Activated T-helper 1 cell treated with anti-CD3 and anti-CD28 coated beads, Interleukin-12 subunit alpha, Interleukin-12 subunit beta, Interleukin-2, Interleukin-4 antibody, amounts not matched to agents 30 ng/mL and 10 ng/mL and 1 ng/mL, durations not matched to agents 14 hours and 24 hours and 36 hours (primary cell): ENCODE data around the gene CAMKMT. TPM values are rescaled to one million over a fixed set of nuclear protein-coding genes. Genes with fewer than 3 reads are reported as not detected.

ENCODE experiments used
- DNase-seq: peaks from one replicate; pipeline ENCODE4 v3.0.0; 2021; ENCODE audit warnings: low spot score
- H3K27ac Mint-ChIP-seq: one replicate; pipeline ENCODE4 v1.8.0; 2021; ENCODE audit warnings: mild to moderate bottlenecking, mixed read lengths
- H3K27me3 Mint-ChIP-seq: one replicate; pipeline ENCODE4 v1.8.0; 2022; ENCODE audit warnings: mild to moderate bottlenecking, moderate library complexity, mixed read lengths; ENCODE audit not compliant: insufficient read depth
- H3K36me3 Mint-ChIP-seq: one replicate; pipeline ENCODE4 v1.8.0; 2021; ENCODE audit warnings: low read depth, mixed read lengths
- H3K4me1 Mint-ChIP-seq: one replicate; pipeline ENCODE4 v1.8.0; 2021; ENCODE audit warnings: low read depth, mixed read lengths
- H3K4me3 Mint-ChIP-seq: one replicate; pipeline ENCODE4 v1.8.0; 2021; ENCODE audit warnings: mild to moderate bottlenecking, moderate library complexity, mixed read lengths
- H3K9me3 Mint-ChIP-seq: one replicate; pipeline ENCODE4 v1.8.0; 2021; ENCODE audit warnings: mixed read lengths
- intact Hi-C: fragments of 100-400 bp; cut with micrococcal nuclease; formaldehyde crosslinking; loops from one replicate; pipeline ENCODE4 v1.15.1; 2024
- total RNA-seq: library from RNA; stranded (reverse); gene quantifications from 2 replicates; pipeline ENCODE4 v1.2.3, GENCODE V29; 2022

Gene CAMKMT
- total RNA-seq, 1 donor from 2014 or later, result 14.2 TPM

DNA sequence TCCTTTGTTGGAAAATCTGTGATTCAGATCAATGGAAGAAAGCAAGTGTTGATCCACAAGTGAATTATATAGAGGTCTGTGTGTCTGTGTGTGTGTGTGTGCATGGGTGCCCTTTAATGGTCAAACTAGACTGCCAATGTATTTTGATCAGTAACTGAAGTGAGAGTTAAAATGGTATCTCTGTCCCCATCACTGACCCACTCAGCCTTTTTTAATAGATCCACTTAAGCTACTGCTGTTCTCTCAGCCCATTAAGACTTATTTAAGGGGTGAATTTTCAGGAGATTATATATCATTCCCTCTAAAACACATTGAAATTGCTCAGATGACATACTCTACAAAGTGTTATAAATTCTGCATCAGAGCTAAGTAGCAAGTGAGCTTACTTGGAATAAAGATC is 386.0 kb downstream of the CAMKMT start:
- intact Hi-C loops, result no loop called here
- Mint-ChIP-seq H3K27me3 (no peaks in the 10 kb centered on the region), H3K4me3 (no peak overlapping the region), H3K36me3 (no peaks in the 10 kb centered on the region), H3K9me3 (no peaks in the 10 kb centered on the region), H3K4me1 (no peaks in the 10 kb centered on the region), H3K27ac (no peak overlapping the region)
- DNase-seq, result no peak

DNA sequence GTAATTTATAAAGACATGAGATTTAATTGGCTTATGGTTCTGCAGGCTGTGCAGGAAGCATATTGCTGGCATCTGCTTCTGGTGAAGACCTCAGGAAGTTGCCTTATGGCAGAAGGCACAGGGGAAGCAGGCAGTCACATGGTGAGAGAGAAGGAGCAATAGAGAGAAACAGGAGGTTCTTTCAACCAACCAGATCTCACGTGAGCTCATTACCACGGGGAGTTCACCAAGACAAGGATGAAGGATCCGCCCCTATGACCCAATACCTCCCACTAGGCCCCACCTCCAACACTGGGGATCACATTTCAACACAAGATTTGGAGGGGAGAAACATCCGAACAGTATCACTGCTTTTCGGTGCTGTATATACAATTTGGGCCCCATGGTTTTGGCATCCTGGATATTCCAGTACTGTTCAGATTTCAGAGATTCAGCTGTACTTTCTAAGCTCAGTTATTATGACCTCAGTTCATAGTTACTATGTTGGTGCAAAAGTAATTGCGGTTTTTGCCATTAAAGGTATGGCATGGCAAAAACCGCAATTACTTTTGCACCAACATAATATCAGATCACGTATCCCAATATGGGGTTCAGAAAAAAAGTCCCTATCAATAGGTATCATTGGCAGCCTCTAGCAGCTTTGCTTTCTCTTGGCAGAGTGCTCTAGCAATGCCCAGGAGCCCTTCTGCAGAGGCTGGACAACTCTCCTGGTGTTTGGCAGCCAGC is 390.2 kb downstream of the CAMKMT start:
- Mint-ChIP-seq H3K27me3 (no peaks in the 10 kb centered on the region), H3K36me3 (no peaks in the 10 kb centered on the region), H3K4me1 (peaks cover 5% of the 10 kb centered on the region), H3K9me3 (no peaks in the 10 kb centered on the region), H3K27ac (no peak overlapping the region), H3K4me3 (no peak overlapping the region)
- DNase-seq, result no peak
- intact Hi-C loops, result no loop called here

DNA sequence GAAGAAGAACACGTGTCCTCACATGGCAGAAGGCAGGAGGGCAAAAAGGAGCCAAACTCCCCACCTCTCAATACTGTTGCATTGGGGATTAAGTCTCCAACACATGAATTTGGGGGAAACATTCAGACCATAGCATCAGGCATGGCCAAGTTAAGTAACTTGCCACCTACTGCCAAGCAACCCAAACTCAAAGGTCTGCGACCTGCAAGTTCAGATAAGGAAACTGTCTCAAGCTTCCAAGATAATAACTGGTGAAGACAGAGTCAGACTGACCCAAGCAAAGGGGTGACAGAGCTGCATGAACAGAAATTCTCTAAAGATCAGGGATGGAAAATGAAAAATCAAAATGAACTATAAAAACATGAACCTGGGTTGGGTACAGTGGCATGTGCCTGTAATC is 391.0 kb downstream of the CAMKMT start:
- no peaks in the 10 kb centered on the region for H3K9me3 Mint-ChIP-seq
- no peak for DNase-seq
- peaks cover 5% of the 10 kb centered on the region for H3K4me1 Mint-ChIP-seq
- H3K4me3 Mint-ChIP-seq, result no peak overlapping the region
- H3K27me3 Mint-ChIP-seq, result no peaks in the 10 kb centered on the region
- no peak overlapping the region for H3K27ac Mint-ChIP-seq
- intact Hi-C loops, result no loop called here
- no peaks in the 10 kb centered on the region for H3K36me3 Mint-ChIP-seq

DNA sequence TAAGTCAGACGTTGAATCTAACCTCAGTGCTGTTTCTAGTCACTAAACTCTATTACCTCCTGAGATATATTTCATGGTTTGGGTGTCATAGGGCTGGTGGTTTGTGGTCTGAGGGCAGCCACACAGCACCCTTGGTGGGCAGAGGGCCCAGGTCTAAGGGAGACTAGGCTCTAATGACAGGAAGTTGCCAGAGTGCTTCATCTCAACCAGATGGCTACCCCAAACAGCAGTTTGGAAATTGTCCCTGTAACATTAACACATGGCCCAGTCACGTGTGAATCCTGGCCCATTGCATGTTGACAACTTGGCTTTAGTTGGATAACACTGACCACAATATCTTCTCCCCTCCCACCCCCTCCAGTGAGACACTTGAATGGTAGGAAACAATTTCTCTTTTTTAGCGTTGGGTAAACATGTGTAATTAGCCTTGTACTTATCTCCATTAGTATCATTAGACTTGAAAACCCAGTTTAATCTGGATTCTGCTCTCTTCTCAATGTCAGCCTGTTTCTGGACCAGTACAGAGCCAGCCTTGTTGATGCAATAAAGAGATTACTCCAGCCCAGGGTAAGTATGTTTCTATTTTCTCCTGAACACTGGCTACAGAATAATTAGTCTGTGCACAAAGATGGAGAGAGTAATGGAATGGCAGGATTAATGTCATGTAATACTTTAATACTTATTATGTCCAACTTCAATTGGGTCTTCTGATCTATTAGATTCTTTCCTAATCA is 392.0 kb downstream of the CAMKMT start:
- Mint-ChIP-seq H3K9me3 (no peaks in the 10 kb centered on the region), H3K4me1 (peaks cover 5% of the 10 kb centered on the region), H3K4me3 (no peak overlapping the region), H3K36me3 (no peaks in the 10 kb centered on the region), H3K27me3 (peaks cover 1% of the 10 kb centered on the region), H3K27ac (no peak overlapping the region)
- no peak for DNase-seq
- intact Hi-C loops, result no loop called here

DNA sequence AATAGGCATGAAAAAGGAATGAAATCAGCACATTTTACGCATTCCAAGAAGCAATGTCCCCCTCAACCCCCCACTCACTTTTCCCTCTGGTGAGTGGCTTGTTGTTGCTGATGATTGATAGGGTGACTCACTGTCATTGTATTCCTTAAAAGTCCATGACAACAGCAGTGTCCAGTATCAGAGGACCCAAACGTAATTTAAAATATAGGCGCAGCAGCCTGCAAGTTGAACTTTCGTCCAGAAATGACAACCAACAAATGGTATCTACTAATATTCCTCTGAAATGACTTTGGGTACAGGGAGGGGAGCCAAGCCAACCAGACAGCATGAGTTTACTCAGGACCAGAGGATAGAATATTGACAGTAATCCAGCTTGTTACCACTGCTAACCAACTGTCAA is 396.8 kb downstream of the CAMKMT start:
- DNase-seq, result no peak
- Mint-ChIP-seq H3K9me3 (no peaks in the 10 kb centered on the region), H3K4me3 (no peak overlapping the region), H3K27ac (no peak overlapping the region), H3K36me3 (no peaks in the 10 kb centered on the region), H3K4me1 (peaks cover 4% of the 10 kb centered on the region), H3K27me3 (peaks cover 5% of the 10 kb centered on the region)
- intact Hi-C loops, result no loop called here

DNA sequence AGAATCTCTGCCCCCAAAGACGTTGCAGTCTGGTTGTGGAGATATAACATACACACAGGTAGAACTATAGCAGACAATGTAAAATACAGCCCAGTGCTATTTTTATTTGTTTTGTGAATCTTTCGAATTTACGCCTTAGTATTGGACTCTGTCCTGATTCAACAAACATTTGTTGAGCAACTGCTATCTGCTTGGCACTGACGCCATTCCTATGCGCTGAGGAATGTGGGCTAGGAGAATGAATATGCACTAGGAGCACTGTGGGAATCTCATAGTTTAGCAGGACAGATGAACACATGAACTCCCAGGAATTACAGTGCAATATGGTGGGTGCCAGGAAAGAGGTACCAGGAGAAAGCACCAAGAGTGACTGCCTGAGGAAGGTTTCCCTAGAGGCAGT is 398.1 kb downstream of the CAMKMT start:
- DNase-seq, result no peak
- Mint-ChIP-seq H3K4me1 (peaks cover 3% of the 10 kb centered on the region), H3K27me3 (peaks cover 9% of the 10 kb centered on the region), H3K27ac (no peak overlapping the region), H3K9me3 (no peaks in the 10 kb centered on the region), H3K36me3 (no peaks in the 10 kb centered on the region), H3K4me3 (no peak overlapping the region)
- intact Hi-C loops, result no loop called here

DNA sequence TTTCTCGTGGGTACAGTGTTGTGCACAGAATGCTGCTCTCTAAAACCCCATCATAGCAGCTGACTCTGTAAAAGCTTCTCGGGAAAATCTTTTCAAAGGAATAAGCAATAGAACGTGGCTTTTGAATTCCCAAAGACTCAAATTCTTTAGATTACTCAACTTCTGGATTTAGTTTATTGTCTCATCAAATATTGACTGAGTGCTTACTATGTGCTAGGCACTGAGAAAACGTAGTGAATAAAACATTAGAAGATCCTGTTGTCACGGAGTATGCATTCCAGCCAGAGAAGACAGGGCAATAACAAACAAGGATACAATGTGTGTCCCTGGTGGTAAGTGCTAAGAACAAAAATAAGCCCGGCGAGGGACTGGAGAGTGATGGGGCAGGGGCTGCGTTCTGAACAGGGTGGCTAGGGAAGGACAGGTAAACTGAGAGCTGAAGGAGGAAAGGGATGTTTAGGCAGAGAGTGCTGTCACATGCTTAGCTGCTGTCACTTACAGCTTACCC is 401.6 kb downstream of the CAMKMT start:
- Mint-ChIP-seq H3K36me3 (no peaks in the 10 kb centered on the region), H3K27me3 (peaks cover 23% of the 10 kb centered on the region), H3K4me1 (peaks cover 3% of the 10 kb centered on the region), H3K27ac (no peak overlapping the region), H3K4me3 (no peak overlapping the region), H3K9me3 (no peaks in the 10 kb centered on the region)
- intact Hi-C loops, result no loop called here
- DNase-seq, result no peak

DNA sequence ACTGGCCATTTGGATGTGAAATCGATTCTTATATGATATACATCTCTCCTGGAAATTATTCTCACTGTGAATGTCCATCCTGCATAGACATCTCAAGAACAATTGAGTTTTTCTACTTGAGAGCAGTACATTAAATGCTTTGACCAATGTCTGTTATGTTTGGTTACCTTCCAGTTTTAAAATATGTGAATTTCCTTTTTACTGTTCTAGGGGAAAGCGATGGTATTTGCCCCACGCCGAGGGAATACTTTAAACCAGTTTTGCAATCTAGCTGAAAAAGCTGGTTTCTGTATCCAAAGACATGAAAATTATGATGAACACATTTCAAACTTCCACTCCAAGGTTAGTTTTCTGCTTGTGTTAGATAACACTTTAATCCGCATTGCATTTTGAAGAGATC is 404.5 kb downstream of the CAMKMT start:
- intact Hi-C loops, result no loop called here
- no peaks in the 10 kb centered on the region for H3K36me3 Mint-ChIP-seq
- peaks cover 29% of the 10 kb centered on the region for H3K27me3 Mint-ChIP-seq
- H3K4me1 Mint-ChIP-seq, result no peaks in the 10 kb centered on the region
- no peaks in the 10 kb centered on the region for H3K9me3 Mint-ChIP-seq
- no peak overlapping the region for H3K4me3 Mint-ChIP-seq
- no peak for DNase-seq
- H3K27ac Mint-ChIP-seq, result no peak overlapping the region

DNA sequence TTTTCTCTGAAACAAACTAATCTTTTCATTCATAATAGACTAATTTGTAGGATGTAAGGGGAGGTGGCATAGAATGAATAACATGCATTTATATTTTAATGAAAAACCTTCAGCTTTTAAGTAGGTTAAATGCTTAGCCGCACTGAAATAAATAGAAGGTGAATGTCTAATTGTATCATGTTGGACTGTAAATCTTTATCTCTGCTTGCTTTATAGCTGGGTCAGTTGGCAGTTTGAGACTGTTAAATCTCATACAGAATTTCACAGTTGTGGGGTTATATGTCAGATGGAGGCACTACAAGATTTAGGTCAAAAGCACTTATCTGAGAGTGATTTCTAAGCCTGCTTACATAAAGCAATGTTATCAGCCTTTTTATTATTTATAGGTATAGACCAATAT is 405.0 kb downstream of the CAMKMT start:
- no peaks in the 10 kb centered on the region for H3K36me3 Mint-ChIP-seq
- H3K4me3 Mint-ChIP-seq, result no peak overlapping the region
- H3K27ac Mint-ChIP-seq, result no peak overlapping the region
- intact Hi-C loops, result no loop called here
- peaks cover 29% of the 10 kb centered on the region for H3K27me3 Mint-ChIP-seq
- no peaks in the 10 kb centered on the region for H3K4me1 Mint-ChIP-seq
- no peaks in the 10 kb centered on the region for H3K9me3 Mint-ChIP-seq
- no peak for DNase-seq

DNA sequence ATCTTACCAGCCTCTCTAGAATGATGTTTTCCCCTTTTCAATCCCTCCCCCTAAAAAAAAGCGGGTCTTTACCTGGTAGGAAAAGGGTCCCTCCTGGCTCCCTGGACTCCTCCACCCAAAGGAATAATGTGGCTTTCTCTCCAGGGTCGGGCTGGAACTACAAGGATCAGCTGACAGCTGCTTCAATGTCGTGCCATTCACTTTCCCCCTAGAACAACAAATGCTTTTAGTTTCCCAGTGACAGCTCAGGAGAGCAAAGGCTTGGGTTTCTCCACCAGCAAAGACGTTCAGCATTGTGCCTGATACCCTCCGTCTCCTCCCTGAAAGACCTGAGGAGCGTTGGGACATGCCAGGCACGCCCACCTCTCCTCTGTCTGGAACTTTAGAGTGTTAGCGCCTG is 405.9 kb downstream of the CAMKMT start:
- no peak overlapping the region for H3K27ac Mint-ChIP-seq
- H3K4me1 Mint-ChIP-seq, result no peaks in the 10 kb centered on the region
- no peaks in the 10 kb centered on the region for H3K9me3 Mint-ChIP-seq
- peaks cover 30% of the 10 kb centered on the region for H3K27me3 Mint-ChIP-seq
- DNase-seq, result no peak
- H3K4me3 Mint-ChIP-seq, result no peak overlapping the region
- intact Hi-C loops, result no loop called here
- no peaks in the 10 kb centered on the region for H3K36me3 Mint-ChIP-seq

DNA sequence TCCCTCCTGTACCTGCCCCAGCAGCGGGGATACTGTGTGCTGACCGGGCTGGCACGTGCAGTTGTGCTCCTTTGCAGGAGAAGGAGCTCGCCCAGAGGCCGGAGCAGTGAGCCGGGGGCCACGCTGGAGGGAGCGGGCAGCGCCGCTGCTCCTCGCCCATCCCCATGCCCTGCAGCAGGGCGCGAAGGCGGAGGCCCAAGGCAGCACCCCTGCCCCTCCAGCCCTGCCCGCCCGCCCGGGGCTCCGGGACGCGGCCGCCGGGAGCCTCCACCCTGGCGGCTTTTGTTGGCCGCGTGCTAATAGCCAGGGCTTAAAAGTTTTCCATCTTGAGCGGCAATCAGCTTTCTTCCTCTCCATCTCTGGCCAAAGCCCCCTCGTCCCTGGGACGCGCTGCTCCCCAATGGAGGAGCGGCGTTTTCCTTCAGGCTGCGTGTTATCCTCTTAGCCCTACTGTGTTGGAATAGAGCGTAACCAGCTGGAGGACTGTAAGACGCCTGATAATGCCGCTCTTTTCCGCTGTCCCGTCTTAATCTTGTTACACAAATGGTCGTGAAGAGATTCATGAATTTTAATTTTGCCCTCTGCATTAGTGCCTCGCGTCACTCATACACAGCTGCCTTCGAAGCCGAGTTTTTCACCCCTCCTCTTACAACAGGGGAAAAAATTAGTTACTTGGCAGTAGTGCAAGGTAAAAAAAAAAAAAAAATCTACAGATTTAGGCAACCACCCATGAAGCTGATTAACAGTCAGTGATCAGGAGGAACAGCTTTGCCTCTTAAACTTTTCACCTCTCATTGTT is 406.9 kb downstream of the CAMKMT start:
- Mint-ChIP-seq H3K27me3 (peaks cover 29% of the 10 kb centered on the region), H3K4me3 (no peak overlapping the region), H3K9me3 (no peaks in the 10 kb centered on the region), H3K4me1 (no peaks in the 10 kb centered on the region), H3K36me3 (no peaks in the 10 kb centered on the region), H3K27ac (no peak overlapping the region)
- intact Hi-C loops, result no loop called here
- no peak for DNase-seq

DNA sequence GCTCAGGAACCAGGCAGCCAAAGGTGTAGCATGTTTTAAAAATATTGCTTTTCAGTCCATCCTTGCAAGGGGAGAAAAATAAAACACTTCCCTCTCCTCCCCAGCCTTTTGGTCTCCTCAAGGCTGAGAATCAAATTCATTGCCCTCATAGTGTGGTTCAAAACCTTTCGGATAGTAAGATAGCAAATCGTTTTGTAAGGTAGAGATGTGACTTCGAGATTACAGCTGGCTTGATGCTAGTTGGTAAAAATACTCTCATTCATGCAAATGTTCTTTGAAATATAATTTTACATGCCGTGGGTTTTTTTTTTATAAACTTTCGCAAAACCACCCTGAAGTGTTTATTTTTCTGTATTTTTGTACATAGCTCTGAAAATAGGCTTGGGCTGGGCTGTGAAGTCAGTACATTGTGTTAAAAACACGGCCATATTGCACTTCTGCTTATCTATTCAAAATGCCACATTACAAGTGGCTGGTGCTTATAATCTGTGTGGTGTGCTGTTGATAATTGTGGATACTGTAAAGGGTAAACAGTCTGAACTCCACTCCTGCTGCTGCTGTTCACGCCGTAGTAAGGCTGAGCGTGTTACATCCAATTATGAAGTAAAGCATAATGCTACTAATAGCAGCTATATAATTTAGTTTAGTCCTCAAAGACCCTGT is 407.7 kb downstream of the CAMKMT start:
- H3K4me1 Mint-ChIP-seq, result no peaks in the 10 kb centered on the region
- H3K27ac Mint-ChIP-seq, result no peak overlapping the region
- H3K36me3 Mint-ChIP-seq, result no peaks in the 10 kb centered on the region
- intact Hi-C loops, result no loop called here
- no peak for DNase-seq
- H3K27me3 Mint-ChIP-seq, result peaks cover 28% of the 10 kb centered on the region
- no peak overlapping the region for H3K4me3 Mint-ChIP-seq
- no peaks in the 10 kb centered on the region for H3K9me3 Mint-ChIP-seq
